Prostate gland (tissue), 2 donors: Measurements from ENCODE around the gene ZBTB21. TPM values are rescaled to one million over a fixed set of nuclear protein-coding genes. Genes with fewer than 3 reads are reported as not detected.

Source experiments
- DNase-seq: peaks from one replicate; pipeline ENCODE4 v3.0.0-alpha.2; 2019; ENCODE audit warnings: low spot score
- H3K27ac ChIP-seq, 2 donors: fragments of 200-600 bp; sonication (generic); 2 replicates each; pipeline ENCODE4 v1.5.1; 2017 to 2019
- H3K27me3 ChIP-seq: fragments of 200-600 bp; sonication (generic); replicated peaks from 2 replicates; pipeline ENCODE4 v1.5.1; 2019; ENCODE audit not compliant: insufficient read depth
- H3K36me3 ChIP-seq, 2 donors: fragments of 200-600 bp; sonication (generic); 1 replicate in 1 of 2; 2 replicates in 1 of 2; pipeline versions ENCODE4 v1.5.1 to v1.8.1; 2017 to 2019
- H3K4me1 ChIP-seq: fragments of 200-600 bp; sonication (generic); replicated peaks from 2 replicates; pipeline ENCODE4 v1.5.1; 2019
- H3K4me3 ChIP-seq, 2 donors: fragments of 200-600 bp; sonication (generic); 2 replicates each; pipeline ENCODE4 v1.5.1; 2017 to 2019
- H3K9me3 ChIP-seq: fragments of 200-600 bp; sonication (generic); 2 replicates; pipeline ENCODE4 v1.5.1; 2017
- POLR2A ChIP-seq: fragments of 450-650 bp; IDR thresholded peaks from one replicate; pipeline ENCODE4 v1.6.1; 2016; ENCODE audit warnings: antibody characterized with exemption, mild to moderate bottlenecking
- POLR2AphosphoS5 ChIP-seq: sonication (generic); formaldehyde crosslinking; IDR thresholded peaks from one replicate; pipeline ENCODE4 v1.6.1; 2017; ENCODE audit warnings: antibody characterized with exemption
- WGBS: methylation state at CpG from one replicate; pipeline ENCODE4 v1.1.5; 2018; 5-methylcytosine and 5-hydroxymethylcytosine counted together
- intact Hi-C: fragments of 100-400 bp; cut with DNase I; formaldehyde crosslinking; loops from one replicate; pipeline ENCODE4 v1.14.2; 2022
- total RNA-seq, 2 donors: library from RNA; depleted of rRNA; stranded (reverse); fragments of >200 nt; gene quantifications; one replicate each; pipeline ENCODE4 v1.1.0, GENCODE V29; 2016
- TF ChIP-seq, protein P1 (sequence below), 4 experiments: fragments of 200-600 bp in 2 of 4; fragments of 450-650 bp in 2 of 4; sonication (generic) in 2 of 4; IDR thresholded peaks; 1 replicate in 3 of 4; 2 replicates in 1 of 4; pipeline ENCODE4 v1.5.1; 2016 to 2019; ENCODE audit warnings: antibody characterized with exemption in 4 of 4, mild to moderate bottlenecking in 2 of 4, moderate library complexity in 2 of 4

The ZBTB21 gene
- total RNA-seq, 2 donors from 2014 or later: 12.3 to 13.6 TPM

DNA sequence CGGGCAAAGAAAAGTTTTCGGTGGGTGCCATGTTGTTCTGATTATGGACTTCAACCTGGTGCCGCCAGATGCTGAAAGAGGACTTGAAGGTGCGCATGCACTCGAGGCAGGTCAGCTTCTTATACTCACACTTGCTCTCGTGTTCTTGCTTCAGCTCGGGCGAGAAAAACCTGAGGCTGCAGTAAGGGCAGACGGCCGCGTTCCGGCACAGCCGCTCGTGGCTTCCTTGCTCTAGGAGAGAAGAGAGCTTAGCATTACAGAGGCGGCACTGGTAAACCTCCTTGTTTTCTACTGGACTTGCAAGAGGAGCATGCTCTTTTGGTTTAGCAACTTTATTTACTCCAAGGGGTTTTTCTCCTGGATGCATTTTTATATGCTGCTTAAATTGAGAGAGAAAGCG lies 18.5 kb downstream of the ZBTB21 start:
- Histone ChIP-seq H3K9me3 (no peaks in the 10 kb centered on the region), H3K36me3 (no peaks in the 10 kb centered on the region), H3K27me3 (no peaks in the 10 kb centered on the region), H3K4me3 (no peak overlapping the region), H3K27ac (no peak overlapping the region), H3K4me1 (no peaks in the 10 kb centered on the region)
- DNase-seq: no peak
- intact Hi-C loops: no loop called here
- TF ChIP-seq, protein P1, sequence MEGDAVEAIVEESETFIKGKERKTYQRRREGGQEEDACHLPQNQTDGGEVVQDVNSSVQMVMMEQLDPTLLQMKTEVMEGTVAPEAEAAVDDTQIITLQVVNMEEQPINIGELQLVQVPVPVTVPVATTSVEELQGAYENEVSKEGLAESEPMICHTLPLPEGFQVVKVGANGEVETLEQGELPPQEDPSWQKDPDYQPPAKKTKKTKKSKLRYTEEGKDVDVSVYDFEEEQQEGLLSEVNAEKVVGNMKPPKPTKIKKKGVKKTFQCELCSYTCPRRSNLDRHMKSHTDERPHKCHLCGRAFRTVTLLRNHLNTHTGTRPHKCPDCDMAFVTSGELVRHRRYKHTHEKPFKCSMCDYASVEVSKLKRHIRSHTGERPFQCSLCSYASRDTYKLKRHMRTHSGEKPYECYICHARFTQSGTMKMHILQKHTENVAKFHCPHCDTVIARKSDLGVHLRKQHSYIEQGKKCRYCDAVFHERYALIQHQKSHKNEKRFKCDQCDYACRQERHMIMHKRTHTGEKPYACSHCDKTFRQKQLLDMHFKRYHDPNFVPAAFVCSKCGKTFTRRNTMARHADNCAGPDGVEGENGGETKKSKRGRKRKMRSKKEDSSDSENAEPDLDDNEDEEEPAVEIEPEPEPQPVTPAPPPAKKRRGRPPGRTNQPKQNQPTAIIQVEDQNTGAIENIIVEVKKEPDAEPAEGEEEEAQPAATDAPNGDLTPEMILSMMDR (IDR thresholded peaks at IDR 0.05): no peak
- TF ChIP-seq POLR2AphosphoS5: no peak
- TF ChIP-seq POLR2A: no peak
- 97% methylated on average over 16 of the region's 16 CpGs for WGBS

DNA sequence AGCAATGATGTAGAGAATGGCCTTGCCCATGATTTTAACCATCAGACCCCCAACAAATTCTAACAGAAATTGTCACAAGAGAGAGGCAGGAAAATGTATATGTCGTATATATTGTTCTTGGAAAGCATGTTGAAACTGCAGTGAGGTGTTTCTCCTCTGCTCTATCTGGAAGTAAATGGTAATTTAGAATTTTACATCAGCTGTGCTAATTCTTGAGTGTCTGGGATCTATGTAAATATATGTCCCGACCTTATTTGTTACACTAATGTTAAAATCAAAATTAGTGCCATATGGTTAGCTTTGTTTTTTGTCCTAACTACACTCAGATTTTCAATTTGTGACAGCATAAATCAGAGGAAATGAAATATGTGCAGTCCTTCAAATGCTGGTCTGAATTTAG lies 20.5 kb downstream of the ZBTB21 start:
- TF ChIP-seq, protein P1 (IDR thresholded peaks at IDR 0.05): no peak
- TF ChIP-seq POLR2AphosphoS5 (no peak), POLR2A (no peak)
- WGBS: 91% methylated on average over 2 of the region's 2 CpGs
- Histone ChIP-seq H3K4me3 (no peak overlapping the region), H3K27me3 (no peaks in the 10 kb centered on the region), H3K36me3 (no peaks in the 10 kb centered on the region), H3K4me1 (peaks cover 6% of the 10 kb centered on the region), H3K9me3 (no peaks in the 10 kb centered on the region), H3K27ac (no peak overlapping the region)
- DNase-seq: no peak
- intact Hi-C loops: no loop called here

DNA sequence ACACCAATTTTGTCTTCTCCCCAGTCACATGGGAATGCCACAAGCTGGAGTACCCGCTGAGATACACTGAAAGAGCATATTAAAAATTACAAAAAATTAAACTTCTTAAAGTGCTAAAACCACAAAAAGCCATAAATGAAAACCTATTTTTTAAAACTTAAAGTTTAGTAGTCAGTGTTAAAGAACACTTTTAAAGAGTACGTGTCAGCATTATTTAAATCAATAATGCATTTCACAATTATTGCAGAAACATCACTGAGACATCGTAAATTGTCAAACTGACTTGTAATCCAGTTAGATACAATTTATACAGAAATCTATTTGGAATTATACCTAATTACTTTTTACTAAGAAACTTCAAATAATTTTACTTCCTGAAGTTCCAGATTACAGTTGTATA lies 22.9 kb downstream of the ZBTB21 start:
- Histone ChIP-seq H3K4me3 (no peak overlapping the region), H3K27me3 (no peaks in the 10 kb centered on the region), H3K4me1 (peaks cover 6% of the 10 kb centered on the region), H3K9me3 (no peaks in the 10 kb centered on the region), H3K36me3 (no peaks in the 10 kb centered on the region), H3K27ac (no peak overlapping the region)
- WGBS: 94% methylated on average over 3 of the region's 3 CpGs
- intact Hi-C loops: no loop called here
- no peak for DNase-seq
- no peak for TF ChIP-seq POLR2AphosphoS5
- no peak for TF ChIP-seq POLR2A
- TF ChIP-seq, protein P1 (IDR thresholded peaks at IDR 0.05): no peak

DNA sequence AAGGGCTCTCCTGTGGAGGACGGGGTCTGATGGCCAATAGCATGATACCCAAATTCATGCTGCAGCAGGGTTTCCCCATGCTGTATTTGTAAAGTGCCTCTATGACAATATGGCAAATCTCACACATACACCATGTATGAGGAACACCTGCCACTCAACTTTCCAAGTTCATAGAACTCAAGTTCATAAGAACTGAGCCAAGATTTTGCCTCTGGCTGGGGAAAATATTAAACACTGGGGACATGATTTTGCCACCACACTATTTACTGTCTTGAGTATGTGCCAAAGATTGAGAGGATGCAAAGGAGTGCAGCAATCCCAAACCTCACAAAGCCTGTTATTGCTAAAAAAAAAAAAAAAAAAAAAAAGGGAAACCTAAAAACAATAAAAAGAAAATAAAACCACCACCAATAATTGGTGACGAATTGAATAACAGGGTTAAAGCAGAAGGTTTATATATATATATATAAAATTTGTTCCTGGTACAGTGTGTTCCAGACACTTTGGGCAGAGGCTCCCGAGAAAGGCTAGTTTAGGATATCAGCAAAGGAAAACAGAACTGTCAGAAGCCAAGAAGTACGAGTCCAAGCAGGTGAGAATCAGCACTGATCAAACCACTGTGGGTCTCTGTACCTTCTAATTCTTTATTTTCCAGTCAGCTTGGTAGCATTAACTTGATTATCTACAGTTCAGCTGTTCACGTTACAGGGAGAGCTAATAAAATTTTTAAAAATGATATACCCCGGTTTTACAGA lies 24.3 kb downstream of the ZBTB21 start:
- peak; percentile 56 for DNase-seq
- peaks cover 6% of the 10 kb centered on the region for H3K4me1 ChIP-seq
- no peaks in the 10 kb centered on the region for H3K9me3 ChIP-seq
- H3K4me3 ChIP-seq: no peak overlapping the region
- 24% methylated on average over 6 of the region's 6 CpGs for WGBS
- H3K36me3 ChIP-seq: no peaks in the 10 kb centered on the region
- H3K27me3 ChIP-seq: no peaks in the 10 kb centered on the region
- TF ChIP-seq, protein P1 (IDR thresholded peaks at IDR 0.05): no peak
- peak; percentile 68 for TF ChIP-seq POLR2AphosphoS5
- H3K27ac ChIP-seq: peak overlapping the region; percentile 21 to 51
- intact Hi-C loops: no loop called here

DNA sequence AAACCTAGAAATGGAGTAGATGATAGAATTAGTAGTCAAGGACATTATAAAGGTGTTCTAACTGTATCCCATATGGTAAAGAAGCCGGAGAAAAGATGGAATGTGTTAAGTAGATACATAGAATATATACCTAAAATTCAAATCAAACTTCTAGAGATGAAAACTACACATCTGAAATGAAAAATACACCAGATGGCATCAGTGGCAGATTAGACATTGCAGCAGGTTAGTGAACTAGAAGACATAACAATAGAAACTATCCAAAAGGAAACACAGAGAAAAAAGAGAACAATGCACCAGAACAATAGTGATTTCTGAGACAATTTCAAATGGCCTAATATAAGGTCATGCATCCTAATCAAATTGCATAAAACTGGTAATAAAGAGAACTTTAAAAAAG lies 26.9 kb downstream of the ZBTB21 start:
- Histone ChIP-seq H3K4me1 (peaks cover 6% of the 10 kb centered on the region), H3K4me3 (no peak overlapping the region), H3K9me3 (no peaks in the 10 kb centered on the region), H3K27ac (no peak overlapping the region), H3K27me3 (no peaks in the 10 kb centered on the region), H3K36me3 (no peaks in the 10 kb centered on the region)
- no peak for DNase-seq
- intact Hi-C loops: no loop called here
- TF ChIP-seq POLR2A: no peak
- no peak for TF ChIP-seq POLR2AphosphoS5
- TF ChIP-seq, protein P1 (IDR thresholded peaks at IDR 0.05): no peak
- WGBS: 96% methylated on average over 1 of the region's 1 CpG
